HG03159 (cell line): ENCODE data around the gene GADD45A.

Source experiments
- ATAC-seq: cut with Tn5 transposase; IDR thresholded peaks from one replicate; pipeline ENCODE4 v1.9.1; 2021; ENCODE audit warnings: mild to moderate bottlenecking, moderate library complexity; ENCODE audit not compliant: unreplicated experiment

GADD45A gene

DNA sequence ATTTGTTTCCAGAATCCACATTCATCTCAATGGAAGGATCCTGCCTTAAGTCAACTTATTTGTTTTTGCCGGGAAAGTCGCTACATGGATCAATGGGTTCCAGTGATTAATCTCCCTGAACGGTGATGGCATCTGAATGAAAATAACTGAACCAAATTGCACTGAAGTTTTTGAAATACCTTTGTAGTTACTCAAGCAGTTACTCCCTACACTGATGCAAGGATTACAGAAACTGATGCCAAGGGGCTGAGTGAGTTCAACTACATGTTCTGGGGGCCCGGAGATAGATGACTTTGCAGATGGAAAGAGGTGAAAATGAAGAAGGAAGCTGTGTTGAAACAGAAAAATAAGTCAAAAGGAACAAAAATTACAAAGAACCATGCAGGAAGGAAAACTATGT, 2.6 kb downstream of the GADD45A start:
- ATAC-seq, result no peak

DNA sequence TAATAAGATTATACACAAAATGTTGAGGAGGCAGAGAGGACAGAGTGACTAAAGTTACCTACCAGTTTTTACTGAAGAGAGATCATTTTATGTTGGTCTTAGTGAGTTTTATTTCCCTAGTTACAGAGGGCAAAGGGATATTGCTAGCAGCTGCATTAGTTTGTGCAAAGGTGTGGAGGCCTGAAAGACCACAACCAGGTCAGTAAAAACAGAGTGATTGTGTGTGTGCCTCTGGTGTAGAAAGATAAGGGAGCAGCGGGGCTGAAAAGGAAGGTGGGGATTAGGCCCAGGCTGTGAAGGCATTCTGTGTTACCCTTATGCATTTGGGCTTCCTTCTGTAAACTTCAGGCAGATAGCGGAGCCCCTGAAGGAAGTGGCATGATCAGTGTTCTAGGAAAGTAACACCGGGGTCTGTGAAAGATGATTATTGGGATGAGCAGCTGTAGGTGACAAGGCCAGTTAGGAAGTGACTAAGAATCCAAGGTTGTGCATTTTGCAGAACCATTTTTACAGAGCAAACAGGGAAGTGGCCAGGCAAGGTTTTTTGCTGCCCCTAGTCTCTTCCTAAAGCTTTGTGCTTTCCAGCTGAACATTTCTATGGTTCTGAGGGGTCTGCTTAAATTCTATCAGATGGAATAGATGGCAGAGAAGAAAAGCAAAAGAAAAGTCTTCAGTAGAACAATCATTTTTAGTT, 3.7 kb downstream of the GADD45A start:
- no peak for ATAC-seq

DNA sequence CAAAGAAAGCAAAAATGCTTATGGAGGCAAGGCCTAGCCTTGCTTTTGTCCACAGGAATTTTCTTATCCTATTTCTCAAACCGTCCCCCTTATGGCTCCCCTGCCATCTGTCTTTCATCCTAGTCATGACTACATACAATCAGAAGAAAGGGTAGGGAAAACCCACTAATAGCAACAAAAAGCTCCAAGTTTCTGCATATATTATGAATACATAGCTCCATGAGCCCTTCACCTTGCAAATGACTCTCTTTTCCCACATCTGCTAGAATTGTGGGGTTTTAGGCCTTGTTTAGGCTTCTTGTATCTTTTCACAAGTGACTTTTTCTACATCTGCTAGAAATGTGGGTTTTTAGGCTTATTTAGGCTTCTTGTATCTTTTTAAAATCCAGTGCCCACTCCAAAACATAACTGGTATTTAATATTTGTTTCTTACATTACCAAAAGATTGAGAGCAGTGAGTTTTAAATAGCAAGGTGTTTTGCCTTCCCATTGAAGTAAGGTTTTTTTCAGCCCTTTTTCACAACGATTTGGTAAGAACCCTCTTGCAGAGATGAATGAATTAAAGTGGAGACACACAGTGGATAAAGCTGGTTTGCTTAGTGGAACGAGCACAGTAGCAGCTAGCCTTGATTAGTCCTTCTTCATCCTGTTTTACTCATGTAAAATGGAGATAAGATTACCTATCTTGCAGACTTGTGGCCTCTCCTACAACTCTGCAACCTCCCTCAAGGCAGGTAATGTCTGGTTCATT, 4.4 kb downstream of the GADD45A start:
- no peak for ATAC-seq

GRCh38 chr1:67690018-67690363, 5.0 kb downstream of the GADD45A start:
- no peak for ATAC-seq

DNA sequence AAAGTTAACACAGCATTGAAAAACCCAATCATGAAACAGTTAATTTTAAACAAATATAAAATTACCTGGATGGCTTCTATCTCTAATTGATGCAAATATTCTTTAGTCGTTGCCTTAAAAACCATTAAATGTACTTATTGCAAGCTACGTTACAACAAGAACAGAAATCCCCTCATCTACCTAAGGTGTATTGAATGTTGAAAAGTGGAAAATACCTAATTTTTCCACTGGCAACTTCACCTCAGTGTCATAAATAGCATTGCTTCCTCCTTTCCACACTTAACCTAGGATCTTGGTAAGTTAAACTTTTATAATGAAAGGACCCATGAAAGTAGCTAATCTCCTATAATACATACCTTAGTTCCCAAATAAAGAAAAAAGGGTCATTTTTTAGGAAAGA, 5.4 kb downstream of the GADD45A start:
- no peak for ATAC-seq

- ATAC-seq, result no peak
These were observed 6.7 kb downstream of the GADD45A start for GRCh38 chr1:67691712-67692111.

GRCh38 chr1:67695963-67696362, 11.0 kb downstream of the GADD45A start:
- no peak for ATAC-seq

DNA sequence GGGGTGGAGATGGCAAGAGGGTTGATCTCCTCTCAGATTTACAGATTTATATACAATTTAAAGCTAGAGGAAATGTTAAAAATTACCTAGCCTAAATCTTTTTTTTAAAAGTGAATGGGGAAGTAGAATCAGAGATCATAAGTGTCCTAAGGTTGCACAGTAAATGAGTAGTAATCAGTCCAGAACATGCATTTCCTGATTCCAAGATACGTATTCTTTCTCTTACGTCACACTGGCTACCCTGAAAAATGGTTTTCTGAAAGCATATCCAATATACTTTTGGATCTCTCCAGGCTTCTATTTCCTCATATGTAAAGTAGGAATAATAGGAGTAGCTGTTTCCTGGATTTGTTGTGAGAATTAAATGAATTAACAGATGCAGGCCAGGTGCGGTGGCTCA, 11.7 kb downstream of the GADD45A start:
- no peak for ATAC-seq

GRCh38 chr1:67700220-67700619, 15.2 kb downstream of the GADD45A start:
- no peak for ATAC-seq

DNA sequence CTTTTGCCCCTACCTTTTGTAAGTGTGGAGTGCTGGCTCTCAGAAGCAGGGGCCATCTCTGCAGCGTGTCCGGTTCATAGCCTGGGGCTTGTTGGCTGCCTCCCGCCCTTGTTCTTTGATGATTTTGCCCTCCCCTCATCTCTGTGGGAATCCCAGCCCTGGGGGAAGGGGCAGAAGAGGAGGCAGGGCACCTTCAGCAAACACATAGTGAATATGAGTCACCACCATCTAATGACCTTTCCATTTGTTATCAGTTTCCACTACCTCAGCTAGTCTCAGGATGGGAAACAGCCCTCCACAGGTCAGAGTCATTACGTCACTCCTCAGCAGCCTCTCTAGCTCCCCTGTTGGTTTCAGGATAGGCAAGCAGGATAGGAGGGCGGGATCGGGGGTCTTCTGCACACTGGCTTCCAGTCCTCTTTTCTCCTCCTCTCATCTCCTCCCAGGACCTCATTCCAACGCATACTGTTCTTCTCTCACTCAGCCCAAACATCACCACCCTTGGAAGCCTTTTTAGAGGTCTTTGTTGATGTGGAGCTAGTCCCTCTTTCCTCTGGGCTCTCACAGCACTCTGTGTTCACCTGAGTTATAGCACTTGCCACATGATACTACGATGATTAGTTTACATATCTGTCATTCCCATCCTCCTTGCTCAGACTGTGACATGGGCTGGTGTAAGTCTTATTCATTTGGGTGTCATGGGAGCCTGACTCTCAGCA, 15.8 kb downstream of the GADD45A start:
- no peak for ATAC-seq

DNA sequence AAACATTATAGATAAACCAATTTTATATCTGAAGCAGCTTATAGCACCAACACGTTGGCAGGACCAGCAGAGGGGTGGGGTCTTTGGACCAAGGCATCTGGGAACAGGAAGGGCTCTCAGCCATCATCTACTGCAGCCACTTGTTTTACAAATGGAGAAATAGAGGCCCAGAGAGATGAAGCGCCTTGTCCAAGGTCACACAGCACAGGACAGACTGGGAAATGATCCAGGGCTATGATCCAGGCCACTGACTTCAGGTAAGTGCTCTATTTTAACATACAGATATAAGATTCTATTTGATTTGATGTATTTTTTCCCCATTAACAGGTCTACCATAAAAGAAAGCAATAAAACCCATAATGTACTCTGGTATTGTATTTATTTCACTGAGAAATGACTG, 16.9 kb downstream of the GADD45A start:
- ATAC-seq, result no peak

DNA sequence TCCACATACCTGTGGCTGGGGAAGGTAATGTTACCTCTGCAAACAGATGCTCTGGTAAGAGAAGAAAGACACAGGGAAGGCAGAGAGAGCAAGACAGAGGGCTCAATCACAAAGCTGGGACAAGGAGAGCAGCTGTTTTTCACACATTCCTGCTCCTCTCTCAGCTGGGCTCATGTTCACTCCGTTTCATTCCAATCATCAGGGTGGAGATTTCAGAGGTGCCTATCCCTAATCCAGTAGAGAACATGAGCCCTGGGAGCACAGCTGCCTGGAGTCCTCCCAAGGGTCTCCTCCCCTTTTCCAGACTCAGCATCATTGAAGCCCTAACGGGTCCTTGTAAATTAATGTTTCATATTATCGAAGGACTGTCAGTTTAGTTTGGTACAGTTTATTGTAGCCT, 19.4 kb downstream of the GADD45A start:
- no peak for ATAC-seq

DNA sequence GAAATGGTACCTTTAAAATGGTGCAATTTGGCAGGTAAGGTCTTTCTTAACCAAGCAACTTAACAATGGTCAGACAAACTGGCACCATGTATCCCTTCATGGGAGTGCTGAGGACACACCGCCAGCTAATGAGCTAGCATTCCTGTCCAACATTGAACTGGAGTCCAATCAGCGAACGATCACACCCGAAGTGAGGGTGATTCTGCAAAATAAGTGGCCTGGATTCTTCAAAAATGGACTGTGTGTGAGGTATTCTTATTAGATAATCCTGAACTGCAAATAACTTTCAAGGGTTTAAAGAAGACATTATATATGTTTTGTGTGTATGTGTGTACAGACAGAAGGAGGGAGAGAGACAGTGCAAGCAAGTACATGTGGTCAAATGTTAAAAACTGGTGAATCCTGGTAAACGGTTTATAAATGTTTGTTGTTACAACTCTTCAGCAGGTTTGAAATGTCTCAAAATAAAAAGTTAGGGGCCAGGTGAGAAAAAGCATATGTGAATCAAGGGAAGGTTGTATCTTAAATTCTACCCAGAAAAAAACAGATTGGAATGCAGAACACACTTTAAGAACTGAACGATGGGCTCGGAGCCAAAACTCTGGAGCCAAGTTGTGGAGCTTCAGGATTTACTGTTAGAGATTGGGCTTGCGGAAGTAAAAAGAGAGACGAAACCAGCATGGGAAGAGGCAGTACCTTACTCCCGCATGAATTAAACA, 20.9 kb downstream of the GADD45A start:
- no peak for ATAC-seq

DNA sequence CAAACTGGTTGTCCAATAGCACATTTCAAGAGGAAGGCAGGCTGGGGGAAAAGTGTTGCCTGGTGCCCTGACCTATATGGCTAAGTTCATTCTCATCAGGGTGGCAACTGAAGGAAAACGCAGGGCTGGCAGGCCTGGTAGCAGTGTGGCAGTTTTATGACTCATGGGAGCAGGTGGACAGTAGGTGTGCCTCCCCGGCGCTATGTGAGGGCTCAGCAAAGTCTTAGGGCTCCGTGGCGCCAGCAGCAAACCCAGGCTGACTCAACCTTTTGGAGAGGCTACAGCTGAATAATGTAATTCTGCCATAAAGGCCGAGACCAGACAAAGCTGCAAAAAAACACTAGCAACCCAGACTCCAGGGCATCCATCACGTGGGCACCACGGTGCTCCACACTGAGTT, 23.6 kb downstream of the GADD45A start:
- no peak for ATAC-seq

GRCh38 chr1:67710417-67710816, 25.4 kb downstream of the GADD45A start:
- no peak for ATAC-seq

GRCh38 chr1:67711158-67711854, 26.3 kb downstream of the GADD45A start:
- ATAC-seq, result no peak

GRCh38 chr1:67711855-67712212, 26.8 kb downstream of the GADD45A start:
- no peak for ATAC-seq

DNA sequence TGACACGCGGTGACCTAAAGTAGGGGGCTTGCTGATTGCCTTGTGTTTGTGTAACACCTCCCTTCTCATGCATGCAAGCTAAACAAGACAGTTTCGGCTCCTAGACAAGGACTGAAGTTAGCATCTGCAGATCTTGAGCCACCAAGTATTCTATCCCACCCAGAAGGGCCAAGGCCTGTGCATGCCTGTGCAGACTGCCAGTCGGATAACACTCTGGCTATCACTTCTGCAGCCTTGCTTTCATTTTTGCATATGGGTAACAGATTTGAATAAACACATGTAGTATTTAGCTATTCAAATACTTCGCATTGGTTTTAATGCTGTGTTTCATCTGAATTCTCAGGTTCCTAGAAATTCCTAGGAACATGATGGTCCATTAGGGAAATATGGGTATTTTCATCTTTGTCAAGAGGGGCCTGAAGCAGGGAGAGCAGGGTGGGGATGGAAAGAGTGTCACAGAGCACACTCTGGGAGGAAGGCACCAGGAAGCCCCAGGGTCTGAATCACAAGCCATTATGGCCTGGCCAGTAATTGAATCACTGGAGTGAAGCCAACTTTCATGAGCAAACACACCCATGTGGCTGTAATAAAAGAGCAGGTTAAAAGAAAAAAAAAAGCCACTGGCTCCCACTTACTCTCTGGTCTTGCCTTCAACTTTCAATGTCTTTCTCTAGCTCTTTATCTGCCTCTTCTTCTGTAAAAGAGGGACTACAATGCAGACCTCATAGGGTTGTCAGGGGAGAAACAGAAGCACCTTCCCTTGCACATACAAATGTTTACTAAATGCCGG, 28.3 kb downstream of the GADD45A start:
- ATAC-seq, result no peak

DNA sequence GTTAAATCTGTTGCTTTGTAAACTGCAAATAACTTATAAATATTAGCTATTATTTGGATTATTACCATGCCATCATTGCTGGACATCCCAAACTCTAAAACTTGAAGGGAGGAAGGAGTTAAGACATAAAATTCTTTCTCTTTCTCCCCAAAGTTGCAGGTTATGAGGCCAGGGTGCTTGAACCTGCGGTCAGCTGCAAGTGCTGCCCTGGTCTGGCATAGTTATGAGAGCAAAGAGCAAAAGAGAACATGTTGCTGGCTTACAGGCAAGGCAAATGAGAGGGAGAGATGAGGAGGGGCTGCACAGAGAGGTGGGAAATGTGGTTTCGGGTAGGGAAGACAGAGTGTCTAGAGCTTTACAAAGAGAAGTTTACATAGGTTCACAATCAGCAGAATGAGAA, 30.8 kb downstream of the GADD45A start:
- no peak for ATAC-seq

GRCh38 chr1:67716800-67717199, 31.8 kb downstream of the GADD45A start:
- no peak for ATAC-seq
